Neural progenitor cell (in vitro differentiated cells): ENCODE measurements around the gene APLP1. TPM values are rescaled to one million over a fixed set of nuclear protein-coding genes. Genes with fewer than 3 reads are reported as not detected.

Experiments
- DNase-seq: peaks from one replicate; pipeline ENCODE4 v3.0.0-alpha.2; 2016; ENCODE audit warnings: low spot score
- H2AFZ ChIP-seq: fragments of 200-600 bp; sonication (generic); replicated peaks from 2 replicates; pipeline ENCODE4 v1.6.1; 2016; ENCODE audit warnings: antibody characterized with exemption
- H3F3A ChIP-seq: fragments of 200-600 bp; sonication (generic); 2 replicates; pipeline ENCODE4 v1.6.1; 2016; ENCODE audit warnings: antibody characterized with exemption, low read depth
- H3K27ac ChIP-seq: fragments of 200-600 bp; sonication (generic); 2 replicates; pipeline ENCODE4 v1.5.1; 2016; ENCODE audit warnings: mild to moderate bottlenecking
- H3K27me3 ChIP-seq: fragments of 200-600 bp; sonication (generic); 2 replicates; pipeline ENCODE4 v1.6.1; 2016; ENCODE audit warnings: mild to moderate bottlenecking, moderate library complexity
- H3K36me3 ChIP-seq: fragments of 200-600 bp; sonication (generic); 2 replicates; pipeline ENCODE4 v1.5.1; 2016
- H3K4me1 ChIP-seq: fragments of 200-600 bp; sonication (generic); 2 replicates; pipeline ENCODE4 v1.6.1; 2016; ENCODE audit warnings: mixed run types
- H3K4me2 ChIP-seq: fragments of 200-600 bp; sonication (generic); 2 replicates; pipeline ENCODE4 v1.6.1; 2016
- H3K4me3 ChIP-seq: fragments of 200-600 bp; sonication (generic); 2 replicates; pipeline ENCODE4 v1.5.1; 2016
- H3K79me2 ChIP-seq: fragments of 200-600 bp; sonication (generic); 2 replicates; pipeline ENCODE4 v1.6.1; 2016; ENCODE audit warnings: low read depth
- H3K9ac ChIP-seq: fragments of 200-600 bp; sonication (generic); 2 replicates; pipeline ENCODE4 v1.6.1; 2016
- H3K9me3 ChIP-seq: fragments of 200-600 bp; sonication (generic); 2 replicates; pipeline ENCODE4 v1.5.1; 2016; ENCODE audit warnings: low read depth
- H4K20me1 ChIP-seq: fragments of 200-600 bp; sonication (generic); 2 replicates; pipeline ENCODE4 v1.6.1; 2016; ENCODE audit warnings: low read depth
- H3K27ac Mint-ChIP-seq: 3 replicates; pipeline ENCODE4 v1.8.0; 2021; ENCODE audit warnings: mixed read lengths
- H3K27me3 Mint-ChIP-seq: 2 replicates; pipeline ENCODE4 v1.8.0; 2022; ENCODE audit warnings: low read depth, mild to moderate bottlenecking, inconsistent platforms, moderate library complexity, mixed read lengths; ENCODE audit not compliant: insufficient read depth
- H3K36me3 Mint-ChIP-seq: 3 replicates; pipeline ENCODE4 v1.8.0; 2021; ENCODE audit warnings: mixed read lengths
- H3K4me1 Mint-ChIP-seq: 3 replicates; pipeline ENCODE4 v1.8.0; 2021; ENCODE audit warnings: mixed read lengths
- H3K4me3 Mint-ChIP-seq: 3 replicates; pipeline ENCODE4 v1.8.0; 2021; ENCODE audit warnings: mild to moderate bottlenecking, moderate library complexity, mixed read lengths
- H3K9me3 Mint-ChIP-seq: 3 replicates; pipeline ENCODE4 v1.8.0; 2020; ENCODE audit warnings: mixed read lengths
- CTCF ChIP-seq: fragments of 200-600 bp; sonication (generic); IDR thresholded peaks from 2 replicates; pipeline ENCODE4 v1.5.1; 2017; ENCODE audit warnings: antibody characterized with exemption, mild to moderate bottlenecking
- EZH2 ChIP-seq: fragments of 200-600 bp; sonication (generic); IDR thresholded peaks from 2 replicates; pipeline ENCODE4 v1.6.1; 2017; ENCODE audit warnings: antibody characterized with exemption, mild to moderate bottlenecking, moderate library complexity
- EZH2phosphoT487 ChIP-seq: fragments of 200-600 bp; sonication (generic); IDR thresholded peaks from 2 replicates; pipeline ENCODE4 v1.6.1; 2017; ENCODE audit warnings: antibody characterized with exemption
- total RNA-seq: library from RNA; depleted of rRNA; stranded (reverse); fragments of >200 nt; gene quantifications from 2 replicates; pipeline ENCODE4 v1.2.3, GENCODE V29; 2015; ENCODE audit warnings: low replicate concordance

Gene APLP1
- total RNA-seq, 1 donor from 2014 or later, result 89.5 TPM

GRCh38 chr19:35879770-35880317 lies 11.5 kb downstream of the APLP1 start:
- peak overlapping the region; percentile 58 for H3K4me3 Mint-ChIP-seq
- H2AFZ ChIP-seq, result no peak overlapping the region
- H3K27ac Mint-ChIP-seq, result no peak overlapping the region
- H3K4me1 ChIP-seq, result no peaks in the 10 kb centered on the region
- no peak overlapping the region for H3K4me3 ChIP-seq
- no peaks in the 10 kb centered on the region for H3K27me3 ChIP-seq
- H3K4me1 Mint-ChIP-seq, result peaks cover 12% of the 10 kb centered on the region
- peaks cover 21% of the 10 kb centered on the region for H4K20me1 ChIP-seq
- H3K9ac ChIP-seq, result no peak overlapping the region
- peaks cover 16% of the 10 kb centered on the region for H3K36me3 Mint-ChIP-seq
- no peaks in the 10 kb centered on the region for H3F3A ChIP-seq
- no peaks in the 10 kb centered on the region for H3K9me3 Mint-ChIP-seq
- TF ChIP-seq CTCF (no peak), EZH2 (no peak), EZH2phosphoT487 (no peak)
- no peak overlapping the region for H3K4me2 ChIP-seq
- H3K9me3 ChIP-seq, result no peaks in the 10 kb centered on the region
- no peaks in the 10 kb centered on the region for H3K79me2 ChIP-seq
- no peaks in the 10 kb centered on the region for H3K36me3 ChIP-seq
- peak; percentile 98 for DNase-seq
- peaks cover 7% of the 10 kb centered on the region for H3K27me3 Mint-ChIP-seq
- no peak overlapping the region for H3K27ac ChIP-seq

GRCh38 chr19:35882114-35882832 lies 13.9 kb downstream of the APLP1 start:
- Histone ChIP-seq H3K4me2 (no peak overlapping the region), H4K20me1 (peaks cover 16% of the 10 kb centered on the region), H3F3A (no peaks in the 10 kb centered on the region), H3K9ac (no peak overlapping the region), H3K27me3 (no peaks in the 10 kb centered on the region), H2AFZ (no peak overlapping the region), H3K36me3 (no peaks in the 10 kb centered on the region), H3K79me2 (no peaks in the 10 kb centered on the region), H3K9me3 (no peaks in the 10 kb centered on the region), H3K4me3 (no peak overlapping the region), H3K4me1 (no peaks in the 10 kb centered on the region), H3K27ac (no peak overlapping the region)
- H3K4me3 Mint-ChIP-seq, result no peak overlapping the region
- DNase-seq, result peak; percentile 42
- H3K4me1 Mint-ChIP-seq, result peaks cover 12% of the 10 kb centered on the region
- H3K27me3 Mint-ChIP-seq, result peaks cover 7% of the 10 kb centered on the region
- peaks cover 11% of the 10 kb centered on the region for H3K36me3 Mint-ChIP-seq
- no peak for TF ChIP-seq EZH2phosphoT487
- peak; percentile 57 for TF ChIP-seq CTCF
- H3K27ac Mint-ChIP-seq, result no peak overlapping the region
- no peaks in the 10 kb centered on the region for H3K9me3 Mint-ChIP-seq

GRCh38 chr19:35883882-35884281 lies 15.5 kb downstream of the APLP1 start:
- H2AFZ ChIP-seq, result no peak overlapping the region
- no peak for DNase-seq
- no peaks in the 10 kb centered on the region for H3F3A ChIP-seq
- H3K27ac ChIP-seq, result no peak overlapping the region
- Mint-ChIP-seq H3K36me3 (peaks cover 16% of the 10 kb centered on the region), H3K9me3 (no peaks in the 10 kb centered on the region), H3K27ac (no peak overlapping the region), H3K4me3 (no peak overlapping the region), H3K4me1 (peaks cover 9% of the 10 kb centered on the region), H3K27me3 (peaks cover 7% of the 10 kb centered on the region)
- H3K4me3 ChIP-seq, result no peak overlapping the region
- H4K20me1 ChIP-seq, result peaks cover 11% of the 10 kb centered on the region
- no peaks in the 10 kb centered on the region for H3K27me3 ChIP-seq
- no peaks in the 10 kb centered on the region for H3K9me3 ChIP-seq
- no peak overlapping the region for H3K4me2 ChIP-seq
- H3K79me2 ChIP-seq, result no peaks in the 10 kb centered on the region
- TF ChIP-seq EZH2phosphoT487, result no peak
- TF ChIP-seq CTCF, result no peak
- TF ChIP-seq EZH2, result no peak
- H3K36me3 ChIP-seq, result no peaks in the 10 kb centered on the region
- no peak overlapping the region for H3K9ac ChIP-seq
- no peaks in the 10 kb centered on the region for H3K4me1 ChIP-seq
